Stimulated activated CD8-positive, alpha-beta memory T cell treated with anti-CD3 and anti-CD28 coated beads, Interleukin-15, amount 100 ng/mL, for 4 hours (primary cell): ENCODE results near the gene ZNF81.
"Not testable (repeated sequence)": the region's sequence is repeated elsewhere in the genome, so short reads cannot be mapped to it uniquely, and the experiment has no call there.

ENCODE experiments used
- DNase-seq, 2 donors: peaks; one replicate each; pipeline ENCODE4 v3.0.0-alpha.2; 2020; ENCODE audit warnings: low read depth in 2 of 2

Gene ZNF81

GRCh38 chrX:47933946-47934345 is 97.2 kb downstream of the ZNF81 start:
- DNase-seq = no peak

DNA sequence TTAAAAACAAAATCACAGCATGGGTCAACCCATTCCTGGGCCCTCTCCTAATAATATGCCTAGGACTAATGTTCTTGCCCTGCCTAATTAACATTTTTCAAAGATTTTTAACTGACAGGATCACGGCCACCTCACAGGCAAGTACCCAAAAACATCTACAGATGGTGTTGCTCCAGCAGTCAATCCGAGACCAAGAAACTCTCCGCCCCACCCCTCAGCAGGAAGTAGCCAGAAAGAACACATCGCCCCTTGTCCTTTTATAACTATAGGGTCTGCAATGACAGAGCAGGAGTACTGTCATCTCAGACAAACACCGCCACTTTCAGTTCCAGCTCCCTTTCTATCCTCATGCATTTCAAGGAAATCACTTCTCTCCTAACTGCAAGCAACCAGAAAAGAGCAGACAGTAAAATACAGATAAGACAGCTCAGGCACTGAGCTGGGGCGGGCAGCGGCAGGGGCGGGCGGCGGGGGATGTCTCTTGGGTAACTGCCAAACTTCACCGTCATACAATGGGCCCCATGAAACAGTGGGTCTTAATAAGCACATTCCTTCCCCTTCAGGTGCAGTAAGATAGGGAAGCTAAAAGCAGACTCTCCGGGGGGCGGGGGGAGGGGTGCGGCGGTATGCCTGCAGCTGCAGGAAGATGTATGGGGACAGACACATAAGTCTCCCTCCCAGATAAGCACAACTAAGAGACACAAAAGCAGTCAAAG is 99.7 kb downstream of the ZNF81 start:
- no peak for DNase-seq

GRCh38 chrX:47936940-47937317 is 100.2 kb downstream of the ZNF81 start:
- no peak for DNase-seq

DNA sequence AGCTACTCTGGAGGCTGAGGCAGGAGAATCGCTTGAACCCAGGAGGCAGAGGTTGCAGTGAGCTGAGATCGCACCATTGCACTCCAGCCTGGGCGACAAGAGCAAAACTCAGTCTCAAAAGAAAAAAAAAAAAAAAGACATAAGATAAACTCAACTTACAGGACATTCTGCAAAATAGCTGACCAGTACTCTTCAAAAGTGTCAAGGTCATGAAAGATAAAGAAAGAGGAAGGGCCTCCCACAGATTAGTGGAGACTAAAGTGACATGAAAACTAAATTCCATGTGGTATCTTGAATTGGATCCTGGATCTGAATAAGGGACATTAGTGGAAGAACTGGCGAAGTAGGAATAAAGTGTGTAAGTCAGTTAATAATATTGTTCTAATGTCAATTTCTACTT is 103.7 kb downstream of the ZNF81 start:
- DNase-seq = no peak

DNA sequence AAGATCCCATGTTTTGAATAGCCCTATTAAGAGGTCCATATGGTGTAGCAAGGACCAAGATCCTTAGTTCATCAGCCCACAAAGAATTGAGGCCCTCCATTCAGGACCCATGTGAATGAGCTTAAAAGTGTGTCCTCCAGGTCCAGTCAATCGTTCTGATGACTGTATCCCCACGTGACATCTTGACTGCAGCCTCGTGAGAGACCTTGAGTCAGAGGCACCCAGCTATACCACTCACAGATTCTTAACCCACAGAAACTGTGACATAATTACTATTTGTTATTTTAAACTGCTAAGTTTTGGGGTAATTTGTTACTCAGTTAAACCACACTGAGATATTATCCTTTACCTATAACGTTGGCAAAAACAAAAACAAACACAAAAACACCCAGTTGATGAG is 104.7 kb downstream of the ZNF81 start:
- DNase-seq = no peak

DNA sequence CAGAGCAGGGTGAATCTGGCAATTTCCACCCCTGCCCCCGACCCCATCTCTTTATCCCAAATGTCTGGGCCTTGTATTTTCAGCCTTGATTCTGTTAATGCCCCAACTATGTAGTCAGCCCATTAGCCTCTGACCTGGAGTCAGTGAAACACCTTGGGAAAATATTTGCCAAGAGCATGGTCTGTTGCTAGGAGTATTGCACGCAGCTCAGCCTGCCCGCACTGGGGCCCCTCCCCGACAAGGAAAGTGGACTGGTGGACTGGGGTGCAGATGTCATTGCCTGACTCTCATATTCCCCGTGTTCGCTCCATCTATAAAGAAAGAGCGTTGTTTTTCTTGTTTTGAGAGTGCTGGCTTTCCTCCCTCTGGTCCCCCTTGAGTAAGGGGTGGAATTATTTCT is 118.6 kb downstream of the ZNF81 start:
- not testable (repeated sequence) for DNase-seq

DNA sequence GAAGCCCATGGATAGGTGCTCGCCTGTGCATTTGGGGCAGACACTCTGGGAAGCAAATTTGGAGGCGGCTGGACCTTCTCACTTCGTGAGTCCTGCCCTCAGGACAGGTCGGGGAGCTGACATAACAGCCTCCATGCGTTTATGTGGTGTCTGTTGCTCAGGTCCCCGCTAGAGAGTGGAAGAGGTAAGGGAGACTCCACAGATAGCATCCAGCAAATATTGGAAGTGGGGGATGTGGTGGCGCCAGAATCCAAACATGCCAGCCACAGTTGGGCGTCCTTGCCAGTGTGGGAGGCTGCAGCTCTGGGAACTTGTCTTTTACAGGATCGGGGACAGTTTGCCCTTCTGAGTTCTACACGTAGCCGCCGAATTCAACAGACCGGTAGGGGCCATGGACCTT is 119.3 kb downstream of the ZNF81 start:
- no peak for DNase-seq

DNA sequence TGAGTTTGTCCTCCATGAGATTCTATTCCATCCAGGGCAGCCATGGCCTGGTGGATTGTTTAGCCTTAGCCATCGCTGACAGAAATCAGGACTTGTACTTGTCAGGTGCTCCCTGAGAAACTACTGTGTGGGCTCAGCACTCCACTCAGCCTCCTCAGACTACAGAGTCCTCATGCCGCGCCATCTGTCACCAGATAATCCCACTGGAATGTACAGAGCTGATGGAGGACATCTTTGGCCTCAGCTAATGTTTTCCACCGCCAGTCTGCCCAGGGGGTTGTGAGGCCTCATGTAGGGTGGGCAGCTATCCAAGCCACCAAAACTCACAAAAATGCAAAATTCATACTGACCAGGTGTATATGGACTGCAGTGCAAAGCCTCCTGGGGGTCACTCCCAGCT is 121.5 kb downstream of the ZNF81 start:
- not testable (repeated sequence) for DNase-seq

DNA sequence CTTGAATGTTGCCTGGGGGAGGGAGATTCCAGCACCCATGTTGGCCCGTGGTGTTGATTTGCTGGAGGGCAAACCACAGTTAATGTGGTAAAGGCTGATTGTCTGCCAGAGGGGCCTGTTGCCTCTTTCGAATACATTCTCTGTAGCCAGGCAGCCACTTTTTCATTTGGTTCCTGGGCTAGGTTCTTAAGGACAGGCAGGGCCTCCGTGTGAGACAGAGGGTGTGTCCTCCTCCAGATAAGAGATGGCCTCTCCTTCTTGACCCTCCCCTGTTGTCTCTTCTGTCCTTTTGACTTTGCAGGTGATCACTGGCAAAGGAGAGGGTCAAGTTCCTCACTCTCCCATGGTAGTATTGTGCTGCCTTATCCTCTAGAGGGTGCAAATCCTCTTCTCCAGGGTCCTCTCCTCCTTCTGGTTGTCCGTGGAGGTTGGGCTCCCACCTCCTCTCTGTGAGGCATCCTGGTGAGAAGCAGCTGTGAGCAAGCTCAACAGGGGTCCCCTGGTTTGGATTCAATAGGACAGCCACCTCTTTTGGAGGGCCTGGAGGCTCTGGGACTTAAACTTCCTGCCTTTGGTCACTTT is 122.2 kb downstream of the ZNF81 start:
- DNase-seq = no peak

GRCh38 chrX:47960406-47960805 is 123.7 kb downstream of the ZNF81 start:
- no peak for DNase-seq

- not testable (repeated sequence) for DNase-seq
Measured at GRCh38 chrX:47961830-47962229, 125.1 kb downstream of the ZNF81 start.

- DNase-seq = not testable (repeated sequence)
Measured at GRCh38 chrX:47965526-47965925, 128.8 kb downstream of the ZNF81 start.
